ENCODE measurements around the gene CCDC152.

Gene CCDC152

GRCh38 chr5:42826757-42827515 lies 70.3 kb downstream of the CCDC152 start:
- no peak overlapping the region for H3K27ac ChIP-seq
- no peak for TF ChIP-seq ZFX (IDR thresholded peaks at IDR 0.05; ENCODE audit: borderline replicate concordance)
- no peak for TF ChIP-seq CTCF (IDR thresholded peaks at IDR 0.05)

GRCh38 chr5:42828671-42829070 lies 72.1 kb downstream of the CCDC152 start:
- TF ChIP-seq CTCF (IDR thresholded peaks at IDR 0.05), result no peak
- no peak for TF ChIP-seq ZFX (IDR thresholded peaks at IDR 0.05; ENCODE audit: borderline replicate concordance)
- no peak overlapping the region for H3K27ac ChIP-seq

- TF ChIP-seq ZFX (IDR thresholded peaks at IDR 0.05; ENCODE audit: borderline replicate concordance), result no peak
- TF ChIP-seq CTCF (IDR thresholded peaks at IDR 0.05), result no peak
- H3K27ac ChIP-seq, result no peak overlapping the region
Measured at GRCh38 chr5:42830924-42831323, 74.3 kb downstream of the CCDC152 start.

GRCh38 chr5:42832060-42832459 lies 75.4 kb downstream of the CCDC152 start:
- TF ChIP-seq CTCF (IDR thresholded peaks at IDR 0.05), result no peak
- no peak for TF ChIP-seq ZFX (IDR thresholded peaks at IDR 0.05; ENCODE audit: borderline replicate concordance)
- H3K27ac ChIP-seq, result no peak overlapping the region

GRCh38 chr5:42836070-42836769 lies 79.6 kb downstream of the CCDC152 start:
- TF ChIP-seq CTCF (IDR thresholded peaks at IDR 0.05), result no peak
- no peak for TF ChIP-seq ZFX (IDR thresholded peaks at IDR 0.05; ENCODE audit: borderline replicate concordance)

GRCh38 chr5:42837601-42838000 lies 81.0 kb downstream of the CCDC152 start:
- H3K27ac ChIP-seq, result no peak overlapping the region
- TF ChIP-seq ZFX (IDR thresholded peaks at IDR 0.05; ENCODE audit: borderline replicate concordance), result no peak
- no peak for TF ChIP-seq CTCF (IDR thresholded peaks at IDR 0.05)

More at GRCh38 chr5:42836070-42836769, 79.6 kb downstream of the CCDC152 start:
- no peak overlapping the region for H3K27ac ChIP-seq

- no peak for TF ChIP-seq ZFX (IDR thresholded peaks at IDR 0.05; ENCODE audit: borderline replicate concordance)
- TF ChIP-seq CTCF (IDR thresholded peaks at IDR 0.05), result no peak
- H3K27ac ChIP-seq, result no peak overlapping the region
Measured at GRCh38 chr5:42839196-42839595, 82.6 kb downstream of the CCDC152 start.

Data from 22Rv1 (cell line).